Anterior cingulate cortex (tissue), 58 donors: ENCODE results near the gene TMEM219.
"Not testable (repeated sequence)": the region's sequence is repeated elsewhere in the genome, so short reads cannot be mapped to it uniquely, and the experiment has no call there.

Experiments used
- DNase-seq, 58 donors: peaks; one replicate each; lab custom pipeline; 2025; lab: John Stamatoyannopoulos, UW

TMEM219 gene

DNA sequence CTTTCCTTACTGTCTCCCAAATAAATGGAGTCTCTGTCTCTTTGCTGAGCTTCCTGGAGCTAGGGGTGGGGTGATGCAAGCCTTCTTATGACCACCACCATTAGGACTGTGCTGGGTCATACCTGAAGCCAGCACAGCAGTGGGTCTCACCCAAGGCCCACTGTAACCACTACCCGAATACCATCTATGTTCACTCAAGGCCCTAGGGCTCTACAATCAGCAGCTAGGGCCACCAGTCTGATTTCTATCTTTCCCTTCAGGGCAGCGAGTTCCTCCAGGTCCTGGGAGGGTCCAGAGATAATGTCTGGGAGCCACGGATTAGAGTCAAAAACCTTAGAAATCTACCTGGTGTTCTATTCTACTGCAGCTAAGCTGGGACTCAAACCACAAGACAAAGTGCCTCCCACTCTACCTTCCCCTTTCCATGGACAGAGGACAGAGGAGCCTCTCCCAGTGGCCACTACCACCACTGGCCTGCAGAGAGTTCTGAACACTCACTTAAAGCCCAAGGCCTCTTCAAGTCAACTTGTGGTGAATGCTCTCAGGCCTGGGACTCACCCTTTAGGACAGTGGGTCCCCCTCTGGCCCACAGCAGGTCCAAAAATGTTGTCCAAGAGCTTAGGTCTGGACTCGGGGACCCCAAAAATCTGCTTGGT lies 10.9 kb upstream of the TMEM219 start:
- no peak for DNase-seq

- no peak for DNase-seq
These were observed 10.1 kb upstream of the TMEM219 start for GRCh38 chr16:29951625-29952365.

DNA sequence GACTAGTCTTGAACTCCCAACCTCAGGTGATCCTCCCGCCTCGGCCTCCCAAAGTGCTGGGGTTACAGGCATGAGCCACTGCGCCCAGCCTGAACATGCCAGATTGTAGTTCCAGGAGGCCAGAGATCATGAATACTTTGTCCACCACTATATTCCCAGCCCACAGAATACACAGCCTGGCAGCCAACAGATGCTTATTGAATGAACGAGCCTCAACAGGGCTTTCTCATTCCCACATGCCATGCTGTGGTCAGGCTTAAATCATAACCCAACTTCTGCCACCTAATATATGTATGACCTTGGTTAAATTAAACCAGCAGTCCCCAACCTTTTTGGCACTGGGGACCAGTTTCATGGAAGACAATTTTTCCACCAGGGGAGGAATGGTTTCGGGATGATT lies 3.1 kb upstream of the TMEM219 start:
- DNase-seq: no peak

DNA sequence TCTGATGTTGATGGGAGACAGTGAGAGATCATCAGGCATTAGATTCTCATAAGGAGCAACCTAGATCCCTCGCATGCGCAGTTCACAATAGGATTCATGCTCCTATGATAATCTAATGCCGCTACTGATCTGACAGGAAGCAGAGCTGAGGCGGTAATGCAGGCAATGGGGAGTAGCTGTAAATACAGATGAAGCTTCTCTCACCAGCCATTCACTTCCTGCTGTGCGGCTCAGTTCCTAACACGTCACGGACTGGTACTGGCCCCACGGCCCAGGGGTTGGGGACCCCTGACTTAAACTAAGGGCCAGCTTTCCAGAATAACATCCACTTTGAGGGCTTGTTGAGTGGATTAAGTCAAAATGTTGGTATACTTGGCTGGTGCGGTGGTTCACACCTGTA lies 2.6 kb upstream of the TMEM219 start:
- DNase-seq: no peak

GRCh38 chr16:29959821-29960220 lies 2.1 kb upstream of the TMEM219 start:
- not testable (repeated sequence) for DNase-seq

DNA sequence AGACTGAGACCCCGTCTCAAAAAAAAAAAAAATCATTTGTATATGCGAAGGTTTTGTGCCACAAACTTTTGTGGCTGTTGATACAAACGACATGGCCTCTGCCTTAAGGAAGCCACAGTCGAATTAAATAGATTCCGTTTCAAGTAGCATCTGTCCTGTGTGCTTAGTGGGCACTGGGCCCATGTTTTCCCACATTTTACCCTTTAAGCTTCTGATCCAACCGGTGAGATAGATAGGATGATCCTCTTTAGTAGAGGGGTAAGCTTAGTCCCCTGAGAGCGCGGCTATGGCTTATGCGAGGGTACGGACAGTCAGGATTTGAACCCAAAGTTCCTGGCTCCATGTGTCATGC lies 776 bp upstream of the TMEM219 start:
- no peak for DNase-seq

DNA sequence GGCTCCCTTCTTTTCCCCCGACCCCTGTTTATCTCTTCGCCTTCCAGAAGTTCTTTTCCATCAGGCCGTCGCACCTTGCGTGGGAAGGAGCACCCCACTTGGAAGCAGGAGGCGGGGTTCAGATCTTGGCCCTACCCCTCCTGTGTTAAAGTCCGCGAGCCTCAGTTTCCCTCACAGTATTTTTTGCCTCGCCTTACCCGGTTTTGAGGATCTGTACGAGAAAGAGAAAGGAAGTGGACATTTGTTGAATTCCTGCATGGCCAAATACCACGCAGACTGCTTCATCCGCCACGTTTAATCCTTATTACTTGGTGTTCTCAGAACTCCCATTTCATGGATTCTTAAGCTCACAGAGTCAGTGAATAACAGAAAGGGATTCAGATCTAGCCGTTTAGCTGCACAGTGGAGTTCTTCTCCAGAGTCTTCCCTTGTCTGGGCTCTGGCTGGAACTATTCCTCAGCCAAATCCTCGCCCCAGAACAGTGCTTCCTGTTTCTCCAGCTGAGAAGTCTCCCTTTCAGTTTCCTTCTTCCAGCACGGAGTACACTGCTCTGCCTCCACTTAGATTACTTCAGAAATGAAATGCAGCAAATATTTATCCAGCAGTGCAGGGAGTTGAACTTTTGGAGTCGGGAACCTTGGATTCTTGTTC lies 590 bp downstream of the TMEM219 start:
- DNase-seq: peak in 10 of 58 donors; percentile 5 to 55 (median 32)

- DNase-seq: no peak
These were observed 1.3 kb downstream of the TMEM219 start for GRCh38 chr16:29963021-29963743.

- no peak for DNase-seq
These were observed 6.3 kb downstream of the TMEM219 start for GRCh38 chr16:29968205-29968604.

DNA sequence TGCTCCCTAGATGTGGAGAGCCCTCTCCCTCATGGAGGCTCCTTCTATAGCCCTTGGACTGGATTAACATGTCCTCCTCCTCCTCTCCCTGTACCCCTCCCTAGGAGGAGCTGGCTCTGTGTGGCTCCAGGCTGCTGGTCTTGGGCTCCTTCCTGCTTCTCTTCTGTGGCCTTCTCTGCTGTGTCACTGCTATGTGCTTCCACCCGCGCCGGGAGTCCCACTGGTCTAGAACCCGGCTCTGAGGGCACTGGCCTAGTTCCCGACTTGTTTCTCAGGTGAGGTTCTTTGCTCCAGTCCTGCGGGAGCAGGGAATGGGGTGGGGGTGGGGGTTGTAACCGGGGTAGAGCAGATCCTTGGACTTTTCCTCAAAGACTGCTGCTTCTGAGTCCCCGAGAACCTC lies 9.4 kb downstream of the TMEM219 start:
- DNase-seq: no peak

DNA sequence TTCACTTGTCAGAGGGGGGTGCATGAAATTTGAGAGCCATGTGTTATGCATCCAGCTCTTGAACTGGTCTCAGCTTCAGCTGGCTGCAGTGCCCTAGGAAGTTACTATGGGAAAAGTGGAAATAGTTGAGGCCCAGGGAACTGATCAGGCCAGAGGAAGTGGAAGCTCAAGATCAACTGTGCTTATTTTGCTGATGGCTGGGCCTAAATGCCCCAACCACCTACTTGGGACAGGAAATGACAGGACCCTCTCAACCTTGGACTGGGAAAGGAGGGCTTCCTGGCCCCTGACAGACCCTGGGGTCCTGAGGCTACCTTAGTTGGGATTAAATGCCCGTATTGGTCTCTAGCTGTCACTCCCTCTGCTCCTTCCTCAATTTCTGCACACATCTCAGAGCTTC lies 10.6 kb downstream of the TMEM219 start:
- DNase-seq: no peak

DNA sequence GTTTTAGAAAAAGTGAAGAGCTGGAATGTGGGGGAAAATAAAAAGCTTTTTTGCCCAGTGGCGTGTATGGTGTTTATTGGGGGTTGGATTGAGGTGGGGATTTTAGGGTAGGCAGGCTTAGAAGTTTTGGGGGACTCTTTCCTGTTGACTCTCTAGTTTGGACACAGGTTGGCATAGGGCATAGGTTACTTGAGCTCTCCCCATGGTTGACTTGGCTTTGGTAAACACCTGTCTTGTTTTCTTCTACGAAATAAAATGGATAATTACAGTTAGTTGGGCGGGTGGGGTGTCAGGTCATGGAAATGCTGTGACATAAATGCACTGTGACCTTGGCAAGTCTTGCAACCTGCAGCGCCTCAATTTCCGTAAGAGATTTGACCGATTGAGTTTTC lies 11.1 kb downstream of the TMEM219 start:
- DNase-seq: no peak

GRCh38 chr16:29973384-29974246 lies 11.7 kb downstream of the TMEM219 start, which contains the start of gene TAOK2:
TAOK2 (plus strand) TSS chr16:29973868; CDS start chr16:29977773, 3,905 bp downstream.
- peak; percentile 73 to 100 (median 99) for DNase-seq

DNA sequence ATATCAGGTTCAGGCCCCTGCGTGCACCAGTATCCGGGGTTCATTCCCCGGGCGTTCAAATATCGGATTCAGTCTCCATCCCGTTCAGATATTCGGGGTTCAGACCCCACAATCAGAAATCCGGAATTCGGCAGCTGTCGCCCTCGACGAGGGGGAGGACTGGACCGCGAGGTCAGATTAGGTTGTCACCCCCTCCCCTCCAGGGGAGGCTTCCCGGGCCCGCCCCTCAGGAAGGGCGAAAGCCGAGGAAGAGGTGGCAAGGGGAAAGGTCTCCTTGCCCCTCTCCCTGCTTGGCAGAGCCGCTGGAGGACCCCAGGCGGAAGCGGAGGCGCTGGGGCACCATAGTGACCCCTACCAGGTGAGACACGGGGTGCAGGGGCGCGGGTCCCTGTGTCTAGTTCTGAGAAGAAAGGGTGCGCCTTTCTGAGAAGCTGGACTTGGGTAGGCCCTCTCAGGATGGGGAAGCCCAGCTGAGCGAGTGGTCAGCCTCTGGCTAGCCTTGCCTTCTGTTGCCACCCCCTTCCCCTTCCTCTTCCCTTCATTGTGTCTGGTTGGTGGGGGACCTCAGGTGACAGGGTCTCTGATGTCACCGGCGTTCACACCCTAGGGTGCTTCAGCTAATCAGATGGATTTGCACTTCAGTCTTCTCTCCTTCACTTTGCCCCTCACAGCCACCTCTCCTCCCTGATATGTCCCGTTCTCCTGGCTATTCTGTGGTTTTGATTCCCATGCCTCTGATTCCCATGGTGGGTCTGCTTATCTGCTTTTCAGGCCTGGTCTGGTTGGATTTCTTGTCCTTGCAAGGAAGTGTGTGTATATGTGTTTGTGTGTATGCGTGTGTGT lies 12.6 kb downstream of the TMEM219 start:
- peak in 3 of 58 donors; percentile 3 to 31 (median 17) for DNase-seq

GRCh38 chr16:29975134-29975538 lies 13.3 kb downstream of the TMEM219 start:
- DNase-seq: no peak

GRCh38 chr16:29975811-29976511 lies 14.1 kb downstream of the TMEM219 start:
- DNase-seq: no peak

DNA sequence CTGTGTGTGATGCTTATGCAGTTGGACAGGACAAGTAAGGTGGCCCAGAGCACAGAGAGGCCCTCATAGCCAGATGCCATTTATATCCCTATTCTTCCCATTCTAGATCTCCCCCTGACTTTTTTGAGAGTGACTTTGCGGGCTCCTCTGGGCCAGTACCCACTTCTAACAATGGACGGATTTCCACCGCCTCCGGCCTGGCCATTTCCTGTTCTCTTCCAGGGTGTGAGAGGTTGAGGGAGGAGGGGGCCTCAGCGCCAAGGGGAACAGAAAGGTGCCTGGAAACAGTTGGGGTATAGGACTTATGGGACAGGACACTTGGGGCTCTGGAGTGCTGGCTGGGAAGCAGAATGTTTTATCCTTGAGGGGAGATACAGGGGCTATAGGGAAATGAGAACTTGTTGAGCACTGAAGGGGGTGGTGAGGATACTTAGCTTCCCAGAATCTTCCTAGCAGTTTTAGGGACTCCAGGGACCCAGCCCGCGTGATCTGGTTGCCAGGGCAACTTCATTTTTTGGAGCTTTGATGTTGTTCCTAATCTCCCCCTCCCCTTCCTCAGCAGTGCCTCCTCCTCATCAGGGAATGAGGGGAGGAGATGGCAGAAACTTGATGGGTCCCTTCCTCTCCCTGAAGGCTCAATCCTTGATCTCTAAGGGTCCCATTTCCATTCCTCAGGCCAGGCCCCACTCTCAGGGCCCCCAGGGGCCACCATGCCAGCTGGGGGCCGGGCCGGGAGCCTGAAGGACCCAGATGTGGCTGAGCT lies 15.4 kb downstream of the TMEM219 start:
- no peak for DNase-seq

- DNase-seq: no peak
These were observed 16.2 kb downstream of the TMEM219 start for GRCh38 chr16:29978081-29978480.
